ENCODE results near the gene TDP1. TPM values are rescaled to one million over a fixed set of nuclear protein-coding genes. Genes with fewer than 3 reads are reported as not detected.
"Not testable (repeated sequence)": the region's sequence is repeated elsewhere in the genome, so short reads cannot be mapped to it uniquely, and the experiment has no call there.

TDP1 gene
- polyA plus RNA-seq, 1 donor = 8.1 TPM

DNA sequence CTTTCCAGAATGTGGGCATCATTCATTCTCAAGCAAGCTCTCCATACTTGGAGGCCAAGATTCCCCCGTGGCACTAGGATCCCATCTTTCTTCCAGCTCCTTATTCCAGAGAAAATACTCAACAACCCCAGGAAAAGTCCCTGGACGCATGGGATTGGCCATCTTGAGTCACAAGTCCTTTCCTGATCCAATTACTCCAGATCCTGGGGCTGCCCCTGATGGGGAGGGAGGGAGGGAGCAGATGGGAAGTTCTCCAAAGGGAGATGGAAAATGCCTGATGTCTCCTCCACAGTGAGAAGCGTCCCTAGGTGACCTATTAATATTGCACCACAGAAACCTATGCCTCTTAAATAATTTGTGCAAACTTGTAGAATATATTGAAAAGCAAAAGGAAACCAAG is 93.7 kb downstream of the TDP1 start:
- DNase-seq (ENCODE audit: low read depth) = no peak

DNA sequence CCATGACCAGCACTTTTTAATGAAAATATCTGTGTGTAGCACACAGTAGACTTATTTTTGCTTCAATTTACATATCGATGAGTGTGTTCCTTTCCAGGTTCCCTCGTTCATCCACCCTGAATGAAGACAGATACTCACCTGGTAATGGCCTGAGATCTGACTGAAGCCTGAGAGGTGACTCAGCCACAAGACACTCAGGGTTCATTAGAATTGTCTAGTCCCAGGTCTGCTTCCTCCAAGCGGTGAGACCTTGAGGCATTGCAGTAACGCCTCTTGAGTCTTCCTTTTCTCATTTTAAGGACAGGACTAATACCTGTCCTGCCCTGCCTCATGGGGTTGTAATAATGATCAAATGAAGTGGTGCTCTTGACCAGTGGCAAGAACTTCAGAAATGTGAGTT is 94.5 kb downstream of the TDP1 start:
- no peak for DNase-seq (ENCODE audit: low read depth)

DNA sequence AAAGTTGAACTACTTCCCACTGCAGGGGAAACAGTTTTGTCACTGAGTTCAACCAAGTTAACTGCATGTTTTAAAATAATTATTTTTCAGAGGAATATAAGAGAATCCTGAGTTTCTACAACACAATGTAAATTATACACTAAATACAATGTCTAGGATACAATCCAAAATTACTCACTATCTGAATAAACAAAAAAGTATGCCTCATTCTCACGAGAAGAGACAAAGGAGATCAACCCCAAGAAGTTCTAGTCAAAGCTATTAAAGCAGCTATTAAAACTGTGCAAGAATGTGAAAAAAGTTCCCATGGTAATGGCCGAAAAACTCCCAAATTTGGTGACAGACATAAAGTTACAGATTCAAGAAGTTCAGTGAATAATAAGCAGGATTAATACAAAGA is 97.3 kb downstream of the TDP1 start:
- DNase-seq (ENCODE audit: low read depth) = no peak

DNA sequence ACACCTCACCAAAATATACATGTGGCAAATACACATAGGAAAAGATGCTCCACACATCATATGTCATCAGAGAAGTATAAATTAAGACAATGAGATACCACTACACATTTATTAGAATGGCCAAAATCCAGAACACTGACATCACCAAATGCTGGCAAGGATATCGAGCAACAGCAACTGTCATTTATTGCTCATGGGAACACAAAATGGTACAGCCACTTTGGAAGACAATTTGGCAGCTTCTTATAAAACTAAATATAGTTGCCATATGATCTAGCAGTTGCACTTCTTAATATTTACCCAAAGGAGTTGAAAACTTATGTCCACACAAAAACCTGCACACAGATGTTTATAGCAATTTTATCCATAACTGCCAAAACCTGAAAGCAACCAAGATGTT is 99.1 kb downstream of the TDP1 start:
- no peak for DNase-seq (ENCODE audit: low read depth)

DNA sequence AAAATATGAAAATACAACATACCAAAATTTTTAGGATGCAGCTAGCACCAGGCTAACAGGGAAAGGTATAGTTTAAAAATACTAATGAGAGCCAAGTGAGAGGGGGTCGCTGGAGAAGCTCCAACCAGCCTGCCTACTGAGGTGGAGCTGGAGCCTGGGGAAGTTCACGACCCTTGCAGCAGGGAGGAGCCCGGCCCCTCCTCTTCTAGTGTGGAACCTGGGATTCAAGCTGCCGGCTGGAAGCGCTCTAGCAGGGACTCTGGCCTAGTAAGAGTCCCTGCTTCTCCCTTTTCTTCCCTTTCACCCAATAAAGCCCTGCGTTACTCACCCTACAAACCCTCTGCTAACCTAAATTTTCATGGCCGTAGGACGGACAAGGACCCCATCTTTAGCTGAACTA is 101.1 kb downstream of the TDP1 start:
- no peak for DNase-seq (ENCODE audit: low read depth)

DNA sequence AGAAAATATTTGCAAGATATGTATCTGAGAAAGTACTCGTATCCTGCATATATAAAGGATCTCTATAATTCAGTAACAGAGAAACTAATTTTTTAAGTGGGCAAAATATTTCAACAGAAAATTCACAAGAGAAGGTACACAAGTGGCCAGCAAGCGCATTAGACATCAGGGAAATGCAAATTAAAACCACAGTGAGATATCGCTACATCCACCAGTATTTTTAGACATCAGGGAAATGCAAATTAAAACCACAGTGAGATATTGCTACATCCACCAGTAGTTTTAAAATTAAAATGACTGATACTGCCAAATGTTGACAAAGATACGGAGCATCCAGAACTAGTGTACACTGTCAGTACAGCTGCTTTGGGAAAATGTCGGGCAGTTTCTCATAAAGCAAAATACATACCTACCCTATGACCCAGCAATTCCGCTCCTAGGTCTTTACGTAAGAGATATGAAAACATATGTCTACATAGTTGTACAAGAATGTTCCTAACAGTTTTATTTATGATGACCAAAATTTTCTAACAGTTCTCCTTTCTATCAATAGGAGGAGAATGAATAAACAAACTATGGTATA is 103.2 kb downstream of the TDP1 start:
- DNase-seq (ENCODE audit: low read depth) = no peak

DNA sequence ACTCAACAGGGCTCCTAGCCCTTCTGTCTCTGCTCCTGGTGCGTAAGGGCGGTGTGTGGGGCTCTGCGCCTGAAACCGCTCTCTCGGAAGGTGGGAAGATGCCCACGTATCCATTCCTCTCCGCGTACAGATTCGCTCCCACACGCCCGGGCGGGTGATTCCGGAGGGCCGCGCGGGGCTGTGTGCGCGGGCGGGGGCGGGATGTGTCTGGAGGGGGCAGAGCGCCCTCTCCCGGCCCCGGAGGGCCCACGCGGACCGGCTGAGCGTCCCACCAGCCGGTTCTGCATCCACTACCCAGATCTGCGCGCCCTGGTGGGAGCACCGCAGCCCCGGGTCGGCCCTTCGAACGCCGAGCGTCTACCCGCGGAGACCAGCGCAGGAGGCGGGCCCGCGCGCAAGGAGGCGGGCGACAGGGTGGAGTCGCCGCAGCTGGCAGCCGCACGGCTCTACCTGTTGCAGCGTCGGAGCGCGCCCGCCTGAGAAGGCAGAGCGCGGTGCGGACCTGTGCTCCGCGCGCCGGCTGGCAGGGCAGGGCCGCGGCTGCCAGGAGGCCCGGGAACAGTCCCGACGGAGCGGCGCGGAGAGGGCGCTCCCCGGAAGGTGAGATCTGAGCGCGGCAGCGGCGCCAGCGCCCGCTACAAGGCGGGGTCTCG is 104.7 kb downstream of the TDP1 start:
- no peak for DNase-seq (ENCODE audit: low read depth)

DNA sequence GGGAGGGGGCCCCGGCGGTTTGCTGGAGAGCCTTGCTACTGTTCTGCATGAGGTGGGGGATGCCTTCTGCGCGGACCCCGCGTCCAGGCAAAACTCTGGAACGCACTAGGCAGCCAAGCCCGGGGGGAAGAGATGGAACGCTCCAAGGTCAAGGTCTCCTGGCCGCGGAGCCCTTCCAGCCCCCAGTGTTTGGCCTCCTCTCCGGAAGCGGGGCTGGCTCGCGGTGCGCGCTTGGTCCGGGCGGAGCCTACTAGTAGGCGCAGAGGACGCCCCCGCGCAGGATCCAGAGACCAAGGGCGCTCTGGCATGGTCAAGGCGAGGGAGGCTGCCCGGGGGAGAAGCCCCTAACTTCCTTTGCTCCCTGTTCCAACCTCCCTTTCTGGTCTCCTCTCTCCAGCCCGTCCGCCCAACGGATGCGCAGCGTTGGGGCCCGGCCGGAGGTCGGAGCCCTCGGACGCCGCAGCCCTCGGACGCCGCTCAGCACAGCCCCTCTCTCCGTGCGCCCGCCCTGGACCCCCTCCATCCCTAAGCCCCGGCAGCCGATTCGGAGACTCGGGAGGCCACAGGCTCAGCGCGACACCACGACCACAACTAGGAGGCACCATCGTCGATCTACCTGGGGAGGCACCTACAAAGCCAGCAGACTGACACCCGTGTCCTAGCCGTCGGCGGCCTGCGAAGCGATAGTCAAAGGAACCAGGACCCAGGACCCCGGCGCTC is 105.4 kb downstream of the TDP1 start:
- no peak for DNase-seq (ENCODE audit: low read depth)

DNA sequence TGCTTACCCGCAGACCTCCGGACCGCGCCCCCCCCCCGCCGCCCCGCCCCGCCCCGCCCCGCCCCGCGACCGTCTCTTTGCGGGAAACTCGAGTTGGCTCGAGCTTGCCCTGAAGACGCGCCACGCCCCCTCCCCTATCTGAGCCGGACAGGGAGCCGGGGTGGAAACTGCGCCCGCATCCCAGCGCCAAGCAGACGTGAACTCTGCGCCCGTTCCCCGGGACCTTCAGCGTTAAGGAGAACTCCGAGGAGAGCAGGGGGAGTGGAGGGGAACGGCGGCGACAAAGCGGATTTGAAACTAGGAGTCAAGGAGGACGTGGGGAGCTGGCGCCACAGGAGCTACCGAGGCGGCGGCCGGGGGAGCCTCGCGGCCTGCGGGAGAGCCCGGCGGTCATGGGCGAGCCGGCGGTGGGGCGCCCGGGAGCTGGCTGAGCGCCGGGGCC is 106.0 kb downstream of the TDP1 start, which contains the start of gene KCNK13:
TSS of gene KCNK13 (plus strand) at position 310 of the 442 bp plus-strand sequence. CDS start 212 bp downstream, outside the sequence.
- no peak for DNase-seq (ENCODE audit: low read depth)

DNA sequence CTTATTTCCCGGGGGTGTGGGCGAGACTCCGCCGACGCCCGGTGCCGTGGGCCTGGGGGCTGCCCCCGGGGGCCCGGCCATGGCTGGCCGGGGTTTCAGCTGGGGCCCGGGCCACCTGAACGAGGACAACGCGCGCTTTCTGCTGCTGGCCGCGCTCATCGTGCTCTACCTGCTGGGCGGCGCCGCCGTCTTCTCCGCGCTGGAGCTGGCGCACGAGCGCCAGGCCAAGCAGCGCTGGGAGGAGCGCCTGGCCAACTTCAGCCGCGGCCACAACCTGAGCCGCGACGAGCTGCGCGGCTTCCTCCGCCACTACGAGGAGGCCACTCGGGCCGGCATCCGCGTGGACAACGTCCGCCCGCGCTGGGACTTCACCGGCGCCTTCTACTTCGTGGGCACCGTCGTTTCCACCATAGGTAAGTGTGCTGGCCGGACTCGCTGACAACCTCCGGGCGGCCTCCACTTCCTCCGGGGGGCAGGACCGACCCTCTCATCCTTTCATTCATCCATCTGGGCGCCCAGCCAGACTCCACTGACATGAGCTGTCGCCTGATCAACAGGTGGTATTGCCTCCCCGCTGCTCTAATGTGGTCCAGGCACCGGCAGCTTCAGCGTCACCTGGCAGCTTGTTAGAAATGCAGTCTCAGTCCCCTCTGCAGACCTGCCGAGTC is 106.5 kb downstream of the TDP1 start:
- DNase-seq (ENCODE audit: low read depth) = no peak

DNA sequence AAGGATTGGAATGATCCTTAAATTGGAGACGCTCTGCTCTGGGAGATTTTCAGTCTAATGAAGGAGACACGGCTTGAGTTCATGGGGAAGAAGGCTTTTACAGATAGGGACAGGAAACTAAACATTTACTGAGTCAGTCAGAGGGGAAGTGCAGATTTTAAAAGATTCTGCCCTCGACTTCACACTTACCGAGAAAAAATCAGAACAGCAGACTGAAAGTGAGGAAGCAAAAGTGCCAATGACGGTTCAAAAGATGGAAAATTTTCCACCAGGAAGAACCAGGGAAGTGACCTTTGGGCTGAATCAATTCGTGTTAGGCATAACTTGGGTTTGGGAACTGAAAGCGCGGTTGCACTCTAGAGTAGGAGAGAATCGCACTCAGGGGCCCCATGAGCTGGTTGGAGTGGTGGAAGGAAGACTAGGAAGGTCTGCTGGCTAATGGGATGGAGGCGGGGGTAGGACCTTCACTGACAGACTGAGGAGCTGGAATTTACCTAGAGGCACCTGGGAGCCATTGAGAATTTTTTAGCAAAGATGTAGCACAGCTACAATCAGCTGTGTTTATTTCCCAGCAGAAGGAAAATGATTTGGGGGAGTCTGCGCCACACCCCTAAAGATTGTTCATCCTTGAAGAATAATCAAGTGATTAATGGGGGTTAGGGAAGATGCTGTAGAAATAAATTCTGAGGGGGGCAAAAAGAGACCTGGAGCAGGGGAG is 107.3 kb downstream of the TDP1 start:
- DNase-seq (ENCODE audit: low read depth) = no peak

DNA sequence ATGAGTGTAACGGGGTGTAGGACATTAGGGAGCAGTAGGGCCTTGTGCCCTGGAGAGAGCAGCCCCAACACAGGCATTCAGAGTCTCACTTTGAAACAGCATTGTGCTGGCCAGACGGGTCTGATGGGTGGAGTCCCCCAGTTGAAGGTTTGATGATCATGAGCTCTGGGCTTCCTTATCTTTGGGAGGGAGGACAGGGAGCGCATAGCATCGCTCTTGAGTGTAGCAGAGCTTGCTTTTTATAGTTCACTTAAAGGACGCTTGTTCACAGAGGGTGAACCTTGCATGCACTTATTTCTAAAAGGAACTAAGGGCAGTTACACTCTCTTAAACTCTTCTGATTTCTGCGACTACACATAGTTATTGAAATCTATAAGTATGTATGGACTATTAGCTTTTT is 116.6 kb downstream of the TDP1 start:
- no peak for DNase-seq (ENCODE audit: low read depth)

DNA sequence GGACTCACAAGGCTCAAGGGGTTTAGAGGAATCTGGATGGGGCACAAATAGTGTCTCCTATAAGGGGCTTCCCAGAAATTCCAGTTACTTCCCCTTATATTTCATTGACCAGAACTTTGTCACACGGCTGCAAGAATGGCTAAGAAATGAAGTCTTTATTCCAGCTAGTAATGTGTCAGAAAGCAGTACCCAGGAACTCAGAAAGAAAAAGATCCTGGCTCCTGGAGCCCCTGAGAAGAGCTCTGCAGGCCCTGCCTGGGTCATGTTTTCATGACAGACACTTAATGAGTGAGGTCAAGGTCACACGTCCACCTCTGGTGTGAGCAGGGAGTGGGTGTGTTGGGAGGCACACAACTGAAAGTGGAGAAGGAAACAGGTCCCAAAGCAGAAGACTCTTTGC is 123.8 kb downstream of the TDP1 start:
- no peak for DNase-seq (ENCODE audit: low read depth)

DNA sequence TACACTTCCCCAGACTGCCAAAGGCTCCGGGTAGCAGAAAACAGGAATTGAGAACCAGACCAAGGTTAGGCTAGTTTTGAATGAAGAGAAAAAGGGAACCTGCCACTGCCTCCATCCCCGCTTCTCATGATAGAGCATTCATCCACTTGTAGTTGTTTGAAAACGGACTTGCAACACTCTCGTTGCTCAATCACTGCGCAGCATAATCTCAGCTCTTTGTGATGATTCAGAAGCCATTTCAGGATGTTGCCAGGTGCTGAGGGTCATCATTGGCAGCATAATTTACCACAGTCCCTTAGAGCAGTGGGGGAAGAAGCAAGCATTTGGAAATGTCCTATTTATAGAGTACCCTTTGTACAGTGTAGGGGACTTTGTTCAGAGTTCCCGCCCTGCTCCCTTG is 131.7 kb downstream of the TDP1 start:
- DNase-seq (ENCODE audit: low read depth) = peak; percentile 17

DNA sequence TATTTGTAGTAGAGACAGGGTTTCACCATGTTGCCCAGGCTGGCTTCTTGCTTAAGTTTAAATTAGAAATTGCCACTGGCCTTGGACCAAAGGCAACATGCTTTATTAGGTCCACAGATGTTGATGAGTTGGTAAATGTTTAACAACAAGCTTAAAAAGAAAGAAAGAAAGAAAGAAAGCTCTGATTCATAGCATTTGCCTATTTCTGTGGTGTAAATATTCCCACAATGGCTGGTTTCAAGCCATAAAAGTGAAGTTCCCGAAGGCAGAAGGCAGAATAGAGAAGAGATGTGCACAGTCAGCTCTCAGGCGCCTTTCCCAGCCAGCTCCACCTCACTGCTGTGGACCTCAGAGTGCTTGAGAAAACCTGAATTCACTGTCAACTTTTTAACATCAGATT is 132.4 kb downstream of the TDP1 start:
- DNase-seq (ENCODE audit: low read depth) = no peak

DNA sequence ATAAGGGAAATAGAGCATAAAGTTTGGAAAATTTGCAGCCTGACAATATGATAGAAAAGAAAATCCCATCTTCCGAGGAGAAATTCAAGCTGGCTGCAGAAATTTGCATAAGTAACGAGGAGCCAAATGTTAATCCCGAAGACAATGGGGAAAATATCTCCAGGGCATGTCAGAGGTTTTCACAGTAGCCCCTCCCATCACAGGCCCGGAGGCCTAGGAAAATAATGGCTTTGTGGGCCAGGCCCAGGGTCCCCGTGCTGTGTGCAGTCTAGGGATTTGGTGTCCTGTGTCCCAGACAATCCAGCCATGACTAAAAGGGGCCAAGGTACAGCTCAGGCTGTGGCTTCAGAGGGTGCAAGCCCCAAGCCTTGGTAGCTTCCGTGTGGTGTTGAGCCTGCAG is 133.8 kb downstream of the TDP1 start:
- DNase-seq (ENCODE audit: low read depth) = not testable (repeated sequence)

DNA sequence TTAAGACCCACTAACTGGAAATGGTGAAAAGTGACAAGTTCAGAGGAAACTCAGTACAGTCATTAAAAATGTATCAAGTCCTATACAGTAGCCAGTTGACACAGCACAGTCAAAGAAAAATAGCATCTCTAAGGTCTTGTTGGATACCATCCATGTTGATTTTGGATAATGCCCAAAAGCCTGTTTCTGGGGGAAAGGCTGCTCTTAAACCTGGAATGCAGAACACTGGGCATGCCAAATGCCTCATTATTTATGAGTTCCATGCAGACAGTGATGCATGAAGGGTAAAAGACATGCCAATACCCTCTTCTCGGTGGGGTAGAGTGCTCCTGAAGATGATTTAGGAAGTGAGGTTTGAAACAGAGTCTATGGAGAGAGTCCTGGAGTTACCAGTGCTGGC is 135.7 kb downstream of the TDP1 start:
- DNase-seq (ENCODE audit: low read depth) = no peak

DNA sequence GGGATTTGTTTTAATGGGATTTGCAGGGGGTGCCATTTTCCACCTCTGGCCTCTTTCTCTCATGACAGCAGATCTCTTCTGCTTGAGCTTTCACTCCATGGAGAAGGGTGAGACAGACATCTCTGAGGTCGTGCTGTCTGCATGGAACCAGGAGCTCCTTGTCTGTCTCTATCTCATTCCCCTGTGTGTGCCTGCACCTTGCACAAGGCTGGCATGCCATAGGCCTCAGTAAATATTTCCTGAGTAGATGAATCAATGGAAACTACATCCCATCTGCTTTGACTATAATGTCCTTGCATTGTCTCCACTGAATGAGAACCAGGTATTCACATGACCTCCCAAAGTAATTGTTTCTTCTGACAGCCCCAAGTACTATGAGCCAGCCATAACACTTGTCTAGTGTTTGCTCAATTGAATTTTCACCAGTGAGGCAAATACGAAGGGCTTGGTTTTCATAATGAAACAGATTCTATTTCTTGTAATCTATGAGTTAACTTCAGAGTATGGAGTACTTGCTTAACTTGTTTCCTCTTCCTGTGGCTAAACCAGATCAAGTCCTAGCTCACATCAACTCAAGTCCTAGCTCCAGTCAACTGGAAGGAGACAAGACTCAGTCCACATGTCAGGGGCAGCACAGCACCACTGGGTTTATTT is 138.3 kb downstream of the TDP1 start:
- no peak for DNase-seq (ENCODE audit: low read depth)
